GM23338 (cell line): ENCODE measurements around the gene ANAPC2. TPM values are rescaled to one million over a fixed set of nuclear protein-coding genes. Genes with fewer than 3 reads are reported as not detected.

Experiments used
- ATAC-seq: fragments of 200-7000 bp; cut with Tn5 transposase; 3 replicates; pipeline ENCODE4 v1.9.1; 2020
- DNase-seq: peaks from one replicate; pipeline ENCODE4 v3.0.0-alpha.2; 2015; ENCODE audit warnings: low spot score
- H2AFZ ChIP-seq: fragments of 200-600 bp; sonication (generic); 2 replicates; pipeline ENCODE4 v1.8.0; 2016; ENCODE audit warnings: antibody characterized with exemption, mild to moderate bottlenecking, moderate library complexity
- H3F3A ChIP-seq: fragments of 200-600 bp; sonication (generic); replicated peaks from 2 replicates; pipeline ENCODE4 v1.8.0; 2017; ENCODE audit warnings: antibody characterized with exemption, mixed run types, low read depth
- H3K27ac ChIP-seq: fragments of 200-600 bp; sonication (generic); 2 replicates; pipeline ENCODE4 v1.6.1; 2016; ENCODE audit warnings: low read depth
- H3K27me3 ChIP-seq: fragments of 200-600 bp; sonication (generic); 2 replicates; pipeline ENCODE4 v1.8.0; 2016; ENCODE audit warnings: mild to moderate bottlenecking, mixed run types, moderate library complexity; ENCODE audit not compliant: insufficient read depth
- H3K36me3 ChIP-seq: fragments of 200-600 bp; sonication (generic); 2 replicates; pipeline ENCODE4 v1.8.0; 2016; ENCODE audit warnings: mild to moderate bottlenecking; ENCODE audit not compliant: insufficient read depth
- H3K4me1 ChIP-seq: fragments of 200-600 bp; sonication (generic); 2 replicates; pipeline ENCODE4 v1.8.0; 2016; ENCODE audit warnings: mild to moderate bottlenecking, moderate library complexity; ENCODE audit not compliant: insufficient read depth
- H3K4me2 ChIP-seq: fragments of 200-600 bp; sonication (generic); 2 replicates; pipeline ENCODE4 v1.7.1; 2017; ENCODE audit warnings: mixed run types
- H3K4me3 ChIP-seq: fragments of 200-600 bp; sonication (generic); 2 replicates; pipeline ENCODE4 v1.6.1; 2016; ENCODE audit warnings: mixed run types
- H3K79me2 ChIP-seq: fragments of 200-600 bp; sonication (generic); replicated peaks from 2 replicates; pipeline ENCODE4 v1.8.0; 2017; ENCODE audit warnings: mild to moderate bottlenecking; ENCODE audit not compliant: insufficient read depth
- H3K9me2 ChIP-seq: fragments of 200-600 bp; sonication (generic); 2 replicates; pipeline ENCODE4 v1.8.0; 2017; ENCODE audit not compliant: insufficient read depth
- H4K20me1 ChIP-seq: fragments of 200-600 bp; sonication (generic); replicated peaks from 2 replicates; pipeline ENCODE4 v1.8.0; 2017; ENCODE audit warnings: mild to moderate bottlenecking; ENCODE audit not compliant: insufficient read depth
- H3K27ac Mint-ChIP-seq: 2 replicates; pipeline ENCODE4 v1.8.0; 2020; ENCODE audit warnings: inconsistent platforms, mild to moderate bottlenecking, moderate library complexity, mixed read lengths
- H3K27me3 Mint-ChIP-seq: 3 replicates; pipeline ENCODE4 v1.8.0; 2022; ENCODE audit warnings: low read depth, mild to moderate bottlenecking, moderate library complexity, mixed read lengths, inconsistent platforms; ENCODE audit not compliant: insufficient read depth, poor library complexity
- H3K36me3 Mint-ChIP-seq: 3 replicates; pipeline ENCODE4 v1.8.0; 2021; ENCODE audit warnings: low read depth, mild to moderate bottlenecking, inconsistent platforms, moderate library complexity, mixed read lengths
- H3K4me1 Mint-ChIP-seq: 3 replicates; pipeline ENCODE4 v1.8.0; 2020; ENCODE audit warnings: mild to moderate bottlenecking, inconsistent platforms, mixed read lengths
- H3K4me3 Mint-ChIP-seq: 3 replicates; pipeline ENCODE4 v1.8.0; 2021; ENCODE audit warnings: moderate library complexity, mild to moderate bottlenecking, inconsistent platforms, mixed read lengths
- H3K9me3 Mint-ChIP-seq: 3 replicates; pipeline ENCODE4 v1.8.0; 2020; ENCODE audit warnings: moderate library complexity, mild to moderate bottlenecking, inconsistent platforms, mixed read lengths
- EZH2phosphoT487 ChIP-seq: fragments of 200-600 bp; sonication (generic); IDR thresholded peaks from one replicate; pipeline ENCODE4 v1.8.1; 2018; ENCODE audit warnings: antibody characterized with exemption; ENCODE audit not compliant: unreplicated experiment
- NANOG ChIP-seq: IDR thresholded peaks from 2 replicates; pipeline ENCODE4 v1.6.1; 2016; ENCODE audit warnings: antibody characterized with exemption, borderline replicate concordance
- STAT1 ChIP-seq: IDR thresholded peaks from one replicate; pipeline ENCODE4 v1.6.1; 2016; ENCODE audit warnings: antibody characterized with exemption; ENCODE audit not compliant: unreplicated experiment
- ZNF114 ChIP-seq: fragments of 250-450 bp; sonication (Bioruptor Pico); IDR thresholded peaks from 2 replicates; pipeline ENCODE4 v1.5.0; 2020; ENCODE audit warnings: mild to moderate bottlenecking, moderate library complexity
- ZNF331 ChIP-seq: fragments of 250-450 bp; sonication (Bioruptor Pico); IDR thresholded peaks from 2 replicates; pipeline ENCODE4 v1.5.0; 2020; ENCODE audit warnings: low read depth, mild to moderate bottlenecking, moderate library complexity
- polyA plus RNA-seq: library from polyadenylated mRNA; unstranded; fragments of >200 nt; fragmentation: Nextera tagmentation; extraction: Ambion mirVana; gene quantifications from 2 replicates; pipeline ENCODE4 v1.2.1, GENCODE V29; 2016
- total RNA-seq: library from RNA; depleted of rRNA; stranded (reverse); fragments of >200 nt; shearing (Covaris generic); gene quantifications from 2 replicates; pipeline ENCODE4 v1.2.3, GENCODE V29; 2014
- TF ChIP-seq, protein P1 (sequence below): fragments of 250-450 bp; sonication (Bioruptor Pico); IDR thresholded peaks from 2 replicates; pipeline ENCODE4 v1.5.0; 2020; ENCODE audit warnings: mild to moderate bottlenecking, moderate library complexity
- TF ChIP-seq, protein P2 (sequence below): IDR thresholded peaks from one replicate; pipeline ENCODE4 v1.6.1; 2018; ENCODE audit warnings: antibody characterized with exemption; ENCODE audit not compliant: unreplicated experiment
- TF ChIP-seq, protein P3 (sequence below): IDR thresholded peaks from 2 replicates; pipeline ENCODE4 v1.6.1; 2016; ENCODE audit warnings: antibody characterized with exemption

Gene ANAPC2
- total and polyA plus RNA-seq, 2 experiments from 2014 or later = 16.4 to 42.9 TPM

DNA sequence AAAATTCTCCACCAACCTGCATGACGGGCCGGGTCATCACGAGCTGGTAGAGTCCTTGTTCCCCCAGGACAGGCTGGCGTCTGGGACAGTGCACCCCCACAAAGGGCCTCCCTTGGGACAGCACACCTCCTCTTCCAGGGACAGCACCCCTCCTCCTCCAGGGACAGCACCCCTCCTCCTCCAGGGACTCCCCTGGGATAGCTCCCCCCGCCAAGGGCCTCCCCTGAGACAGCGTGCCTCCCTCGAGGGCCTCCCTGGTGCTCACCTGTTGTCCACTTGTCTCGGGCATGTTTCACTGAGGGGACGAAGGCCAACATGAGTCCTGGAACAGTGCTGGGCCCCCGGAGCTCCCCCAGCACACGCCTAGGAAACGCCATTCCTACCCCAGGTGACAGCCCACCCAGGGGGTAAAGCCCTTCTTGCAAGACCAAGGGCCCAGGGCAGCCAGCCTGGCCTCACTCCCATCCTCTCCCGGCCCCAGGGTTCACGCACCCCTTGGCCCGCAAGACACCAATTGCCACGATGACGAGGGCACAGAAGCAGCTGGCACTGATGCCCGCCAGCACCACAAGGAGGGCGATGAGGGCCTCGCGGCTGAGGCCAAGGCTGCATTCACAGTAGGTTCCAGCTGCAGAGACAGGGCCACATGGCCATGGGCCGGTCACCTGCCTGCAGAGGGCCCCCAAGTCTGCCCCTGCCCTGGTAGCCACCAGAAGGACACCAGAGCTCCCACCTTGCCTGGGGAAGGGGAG is 17.0 kb downstream of the ANAPC2 start:
- Histone ChIP-seq H3F3A (0 out of 2 replicates have a peak, but pooled peaks cover 1% of the 10 kb centered on the region), H3K79me2 (no peaks in the 10 kb centered on the region), H3K36me3 (no peaks in the 10 kb centered on the region), H3K4me1 (no peaks in the 10 kb centered on the region; the same call in 1 of the 2 replicates), H3K27me3 (peaks cover 53% of the 10 kb centered on the region), H3K4me2 (no peak overlapping the region), H2AFZ (no peak overlapping the region), H3K27ac (no peak overlapping the region), H3K9me2 (no peaks in the 10 kb centered on the region), H3K4me3 (no peak overlapping the region), H4K20me1 (no peaks in the 10 kb centered on the region)
- H3K4me3 Mint-ChIP-seq = no peak overlapping the region
- peaks cover 5% of the 10 kb centered on the region for H3K4me1 Mint-ChIP-seq
- no peaks in the 10 kb centered on the region for H3K9me3 Mint-ChIP-seq
- H3K27ac Mint-ChIP-seq = no peak overlapping the region
- ATAC-seq (no peak), DNase-seq (no peak)
- peaks cover 49% of the 10 kb centered on the region for H3K27me3 Mint-ChIP-seq
- H3K36me3 Mint-ChIP-seq = no peaks in the 10 kb centered on the region
- TF ChIP-seq STAT1 = no peak
- TF ChIP-seq ZNF114 (CRISPR knock-in tag) = no peak
- no peak for TF ChIP-seq NANOG
- TF ChIP-seq, protein P1, sequence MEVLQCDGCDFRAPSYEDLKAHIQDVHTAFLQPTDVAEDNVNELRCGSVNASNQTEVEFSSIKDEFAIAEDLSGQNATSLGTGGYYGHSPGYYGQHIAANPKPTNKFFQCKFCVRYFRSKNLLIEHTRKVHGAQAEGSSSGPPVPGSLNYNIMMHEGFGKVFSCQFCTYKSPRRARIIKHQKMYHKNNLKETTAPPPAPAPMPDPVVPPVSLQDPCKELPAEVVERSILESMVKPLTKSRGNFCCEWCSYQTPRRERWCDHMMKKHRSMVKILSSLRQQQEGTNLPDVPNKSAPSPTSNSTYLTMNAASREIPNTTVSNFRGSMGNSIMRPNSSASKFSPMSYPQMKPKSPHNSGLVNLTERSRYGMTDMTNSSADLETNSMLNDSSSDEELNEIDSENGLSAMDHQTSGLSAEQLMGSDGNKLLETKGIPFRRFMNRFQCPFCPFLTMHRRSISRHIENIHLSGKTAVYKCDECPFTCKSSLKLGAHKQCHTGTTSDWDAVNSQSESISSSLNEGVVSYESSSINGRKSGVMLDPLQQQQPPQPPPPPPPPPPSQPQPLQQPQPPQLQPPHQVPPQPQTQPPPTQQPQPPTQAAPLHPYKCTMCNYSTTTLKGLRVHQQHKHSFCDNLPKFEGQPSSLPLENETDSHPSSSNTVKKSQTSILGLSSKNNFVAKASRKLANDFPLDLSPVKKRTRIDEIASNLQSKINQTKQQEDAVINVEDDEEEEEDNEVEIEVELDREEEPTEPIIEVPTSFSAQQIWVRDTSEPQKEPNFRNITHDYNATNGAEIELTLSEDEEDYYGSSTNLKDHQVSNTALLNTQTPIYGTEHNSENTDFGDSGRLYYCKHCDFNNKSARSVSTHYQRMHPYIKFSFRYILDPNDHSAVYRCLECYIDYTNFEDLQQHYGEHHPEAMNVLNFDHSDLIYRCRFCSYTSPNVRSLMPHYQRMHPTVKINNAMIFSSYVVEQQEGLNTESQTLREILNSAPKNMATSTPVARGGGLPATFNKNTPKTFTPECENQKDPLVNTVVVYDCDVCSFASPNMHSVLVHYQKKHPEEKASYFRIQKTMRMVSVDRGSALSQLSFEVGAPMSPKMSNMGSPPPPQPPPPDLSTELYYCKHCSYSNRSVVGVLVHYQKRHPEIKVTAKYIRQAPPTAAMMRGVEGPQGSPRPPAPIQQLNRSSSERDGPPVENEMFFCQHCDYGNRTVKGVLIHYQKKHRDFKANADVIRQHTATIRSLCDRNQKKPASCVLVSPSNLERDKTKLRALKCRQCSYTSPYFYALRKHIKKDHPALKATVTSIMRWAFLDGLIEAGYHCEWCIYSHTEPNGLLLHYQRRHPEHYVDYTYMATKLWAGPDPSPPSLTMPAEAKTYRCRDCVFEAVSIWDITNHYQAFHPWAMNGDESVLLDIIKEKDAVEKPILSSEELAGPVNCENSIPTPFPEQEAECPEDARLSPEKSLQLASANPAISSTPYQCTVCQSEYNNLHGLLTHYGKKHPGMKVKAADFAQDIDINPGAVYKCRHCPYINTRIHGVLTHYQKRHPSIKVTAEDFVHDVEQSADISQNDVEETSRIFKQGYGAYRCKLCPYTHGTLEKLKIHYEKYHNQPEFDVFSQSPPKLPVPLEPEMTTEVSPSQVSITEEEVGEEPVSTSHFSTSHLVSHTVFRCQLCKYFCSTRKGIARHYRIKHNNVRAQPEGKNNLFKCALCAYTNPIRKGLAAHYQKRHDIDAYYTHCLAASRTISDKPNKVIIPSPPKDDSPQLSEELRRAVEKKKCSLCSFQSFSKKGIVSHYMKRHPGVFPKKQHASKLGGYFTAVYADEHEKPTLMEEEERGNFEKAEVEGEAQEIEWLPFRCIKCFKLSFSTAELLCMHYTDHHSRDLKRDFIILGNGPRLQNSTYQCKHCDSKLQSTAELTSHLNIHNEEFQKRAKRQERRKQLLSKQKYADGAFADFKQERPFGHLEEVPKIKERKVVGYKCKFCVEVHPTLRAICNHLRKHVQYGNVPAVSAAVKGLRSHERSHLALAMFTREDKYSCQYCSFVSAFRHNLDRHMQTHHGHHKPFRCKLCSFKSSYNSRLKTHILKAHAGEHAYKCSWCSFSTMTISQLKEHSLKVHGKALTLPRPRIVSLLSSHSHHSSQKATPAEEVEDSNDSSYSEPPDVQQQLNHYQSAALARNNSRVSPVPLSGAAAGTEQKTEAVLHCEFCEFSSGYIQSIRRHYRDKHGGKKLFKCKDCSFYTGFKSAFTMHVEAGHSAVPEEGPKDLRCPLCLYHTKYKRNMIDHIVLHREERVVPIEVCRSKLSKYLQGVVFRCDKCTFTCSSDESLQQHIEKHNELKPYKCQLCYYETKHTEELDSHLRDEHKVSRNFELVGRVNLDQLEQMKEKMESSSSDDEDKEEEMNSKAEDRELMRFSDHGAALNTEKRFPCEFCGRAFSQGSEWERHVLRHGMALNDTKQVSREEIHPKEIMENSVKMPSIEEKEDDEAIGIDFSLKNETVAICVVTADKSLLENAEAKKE (CRISPR knock-in tag) = no peak
- TF ChIP-seq, protein P2, sequence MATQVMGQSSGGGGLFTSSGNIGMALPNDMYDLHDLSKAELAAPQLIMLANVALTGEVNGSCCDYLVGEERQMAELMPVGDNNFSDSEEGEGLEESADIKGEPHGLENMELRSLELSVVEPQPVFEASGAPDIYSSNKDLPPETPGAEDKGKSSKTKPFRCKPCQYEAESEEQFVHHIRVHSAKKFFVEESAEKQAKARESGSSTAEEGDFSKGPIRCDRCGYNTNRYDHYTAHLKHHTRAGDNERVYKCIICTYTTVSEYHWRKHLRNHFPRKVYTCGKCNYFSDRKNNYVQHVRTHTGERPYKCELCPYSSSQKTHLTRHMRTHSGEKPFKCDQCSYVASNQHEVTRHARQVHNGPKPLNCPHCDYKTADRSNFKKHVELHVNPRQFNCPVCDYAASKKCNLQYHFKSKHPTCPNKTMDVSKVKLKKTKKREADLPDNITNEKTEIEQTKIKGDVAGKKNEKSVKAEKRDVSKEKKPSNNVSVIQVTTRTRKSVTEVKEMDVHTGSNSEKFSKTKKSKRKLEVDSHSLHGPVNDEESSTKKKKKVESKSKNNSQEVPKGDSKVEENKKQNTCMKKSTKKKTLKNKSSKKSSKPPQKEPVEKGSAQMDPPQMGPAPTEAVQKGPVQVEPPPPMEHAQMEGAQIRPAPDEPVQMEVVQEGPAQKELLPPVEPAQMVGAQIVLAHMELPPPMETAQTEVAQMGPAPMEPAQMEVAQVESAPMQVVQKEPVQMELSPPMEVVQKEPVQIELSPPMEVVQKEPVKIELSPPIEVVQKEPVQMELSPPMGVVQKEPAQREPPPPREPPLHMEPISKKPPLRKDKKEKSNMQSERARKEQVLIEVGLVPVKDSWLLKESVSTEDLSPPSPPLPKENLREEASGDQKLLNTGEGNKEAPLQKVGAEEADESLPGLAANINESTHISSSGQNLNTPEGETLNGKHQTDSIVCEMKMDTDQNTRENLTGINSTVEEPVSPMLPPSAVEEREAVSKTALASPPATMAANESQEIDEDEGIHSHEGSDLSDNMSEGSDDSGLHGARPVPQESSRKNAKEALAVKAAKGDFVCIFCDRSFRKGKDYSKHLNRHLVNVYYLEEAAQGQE = no peak
- no peak for TF ChIP-seq EZH2phosphoT487
- TF ChIP-seq ZNF331 (CRISPR knock-in tag) = no peak
- TF ChIP-seq, protein P3, sequence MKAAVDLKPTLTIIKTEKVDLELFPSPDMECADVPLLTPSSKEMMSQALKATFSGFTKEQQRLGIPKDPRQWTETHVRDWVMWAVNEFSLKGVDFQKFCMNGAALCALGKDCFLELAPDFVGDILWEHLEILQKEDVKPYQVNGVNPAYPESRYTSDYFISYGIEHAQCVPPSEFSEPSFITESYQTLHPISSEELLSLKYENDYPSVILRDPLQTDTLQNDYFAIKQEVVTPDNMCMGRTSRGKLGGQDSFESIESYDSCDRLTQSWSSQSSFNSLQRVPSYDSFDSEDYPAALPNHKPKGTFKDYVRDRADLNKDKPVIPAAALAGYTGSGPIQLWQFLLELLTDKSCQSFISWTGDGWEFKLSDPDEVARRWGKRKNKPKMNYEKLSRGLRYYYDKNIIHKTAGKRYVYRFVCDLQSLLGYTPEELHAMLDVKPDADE = no peak
